ENCODE data around the gene RARRES1.

- TF ChIP-seq CTCF (IDR thresholded peaks at IDR 0.05) (no peak), POLR2AphosphoS5 (IDR thresholded peaks at IDR 0.05) (no peak), POLR2A (IDR thresholded peaks at IDR 0.05) (no peak)
Observed at GRCh38 chr3:158733656-158734055, 1.4 kb upstream of the RARRES1 start.

All from prostate gland (tissue), 2 donors.